Karpas-422 (cell line): ENCODE results near the gene ADGRV1. TPM values are rescaled to one million over a fixed set of nuclear protein-coding genes. Genes with fewer than 3 reads are reported as not detected.
"Not testable (repeated sequence)": the region's sequence is repeated elsewhere in the genome, so short reads cannot be mapped to it uniquely, and the experiment has no call there.

Experiments used
- DNase-seq: peaks from one replicate; pipeline ENCODE4 v3.0.0-alpha.2; 2015
- H2AFZ ChIP-seq: fragments of 200-600 bp; sonication (generic); 2 replicates; pipeline ENCODE4 v1.6.1; 2014; ENCODE audit warnings: antibody characterized with exemption, low read length, mixed read lengths
- H3K27ac ChIP-seq: fragments of 200-600 bp; sonication (generic); 2 replicates; pipeline ENCODE4 v1.5.1; 2014; ENCODE audit warnings: mild to moderate bottlenecking, low read length, moderate library complexity
- H3K27me3 ChIP-seq: fragments of 200-600 bp; sonication (generic); 2 replicates; pipeline ENCODE4 v1.6.1; 2014; ENCODE audit warnings: low read length, mixed read lengths
- H3K36me3 ChIP-seq: fragments of 200-600 bp; sonication (generic); 2 replicates; pipeline ENCODE4 v1.6.1; 2014; ENCODE audit warnings: low read length, mixed read lengths; ENCODE audit not compliant: insufficient read depth
- H3K4me1 ChIP-seq: fragments of 200-600 bp; sonication (generic); 2 replicates; pipeline ENCODE4 v1.6.1; 2014; ENCODE audit warnings: mild to moderate bottlenecking, low read length, mixed read lengths
- H3K4me2 ChIP-seq: fragments of 200-600 bp; sonication (generic); 2 replicates; pipeline ENCODE4 v1.6.1; 2014; ENCODE audit warnings: low read length, low read depth, mild to moderate bottlenecking; ENCODE audit not compliant: poor library complexity, severe bottlenecking
- H3K4me3 ChIP-seq: fragments of 200-600 bp; sonication (generic); 2 replicates; pipeline ENCODE4 v1.5.1; 2014; ENCODE audit warnings: mild to moderate bottlenecking, antibody characterized with exemption, low read length, mixed read lengths
- H3K79me2 ChIP-seq: fragments of 200-600 bp; sonication (generic); 2 replicates; pipeline ENCODE4 v1.6.1; 2014; ENCODE audit warnings: mild to moderate bottlenecking, low read length, mixed read lengths
- H3K9ac ChIP-seq: fragments of 200-600 bp; sonication (generic); 2 replicates; pipeline ENCODE4 v1.6.0; 2014; ENCODE audit warnings: low read length
- H3K9me2 ChIP-seq: fragments of 200-600 bp; sonication (generic), shearing (Covaris generic); replicated peaks from 2 replicates; pipeline ENCODE4 v1.6.0; 2014; ENCODE audit warnings: mild to moderate bottlenecking, low read length, moderate library complexity; ENCODE audit not compliant: insufficient read depth
- H3K9me3 ChIP-seq: fragments of 300-700, 200-600 bp; sonication (generic); 2 replicates; pipeline ENCODE4 v1.6.1; 2014; ENCODE audit warnings: low read length, mixed read lengths
- H4K20me1 ChIP-seq: fragments of 200-600 bp; sonication (generic); 2 replicates; pipeline ENCODE4 v1.6.1; 2014; ENCODE audit warnings: mild to moderate bottlenecking, antibody characterized with exemption, low read length, low read depth; ENCODE audit not compliant: insufficient read depth
- total RNA-seq: library from RNA; depleted of rRNA; stranded (reverse); fragments of >200 nt; shearing (Covaris generic); gene quantifications from 2 replicates; pipeline ENCODE4 v1.2.3, GENCODE V29; 2014; ENCODE audit warnings: low replicate concordance

The ADGRV1 gene
- total RNA-seq, 1 experiment from 2014 or later, result not detected

- no peaks in the 10 kb centered on the region for H3K36me3 ChIP-seq
- H3K27me3 ChIP-seq, result no peaks in the 10 kb centered on the region
- no peak overlapping the region for H3K9ac ChIP-seq
- no peak for DNase-seq
- no peaks in the 10 kb centered on the region for H4K20me1 ChIP-seq
- no peaks in the 10 kb centered on the region for H3K9me3 ChIP-seq
- no peaks in the 10 kb centered on the region for H3K9me2 ChIP-seq
- H2AFZ ChIP-seq, result no peak overlapping the region
- H3K4me2 ChIP-seq, result no peak overlapping the region
- no peaks in the 10 kb centered on the region for H3K4me1 ChIP-seq
- no peaks in the 10 kb centered on the region for H3K79me2 ChIP-seq
- H3K4me3 ChIP-seq, result no peak overlapping the region
- H3K27ac ChIP-seq, result no peak overlapping the region
These were observed 11.4 kb downstream of the ADGRV1 start for GRCh38 chr5:90570034-90570433.

- Histone ChIP-seq H2AFZ (no peak overlapping the region), H3K9me3 (no peaks in the 10 kb centered on the region), H3K27ac (no peak overlapping the region), H3K27me3 (no peaks in the 10 kb centered on the region), H4K20me1 (no peaks in the 10 kb centered on the region), H3K36me3 (no peaks in the 10 kb centered on the region), H3K4me2 (no peak overlapping the region), H3K9ac (no peak overlapping the region), H3K4me3 (no peak overlapping the region), H3K79me2 (no peaks in the 10 kb centered on the region), H3K4me1 (no peaks in the 10 kb centered on the region), H3K9me2 (no peaks in the 10 kb centered on the region)
- no peak for DNase-seq
These were observed 12.7 kb downstream of the ADGRV1 start for GRCh38 chr5:90571147-90571773.

- H3K4me3 ChIP-seq, result no peak overlapping the region
- H3K4me1 ChIP-seq, result no peaks in the 10 kb centered on the region
- no peaks in the 10 kb centered on the region for H4K20me1 ChIP-seq
- no peak for DNase-seq
- H3K79me2 ChIP-seq, result no peaks in the 10 kb centered on the region
- H3K9me2 ChIP-seq, result no peaks in the 10 kb centered on the region
- H3K27me3 ChIP-seq, result no peaks in the 10 kb centered on the region
- no peaks in the 10 kb centered on the region for H3K36me3 ChIP-seq
- H3K4me2 ChIP-seq, result no peak overlapping the region
- H2AFZ ChIP-seq, result no peak overlapping the region
- H3K9ac ChIP-seq, result no peak overlapping the region
- H3K27ac ChIP-seq, result no peak overlapping the region
- no peaks in the 10 kb centered on the region for H3K9me3 ChIP-seq
These were observed 17.1 kb downstream of the ADGRV1 start for GRCh38 chr5:90575712-90576111.

- H3K9me2 ChIP-seq, H2AFZ ChIP-seq, H3K27me3 ChIP-seq, H3K36me3 ChIP-seq, H3K4me3 ChIP-seq, H3K9ac ChIP-seq, H3K79me2 ChIP-seq, DNase-seq, H3K9me3 ChIP-seq, H3K4me1 ChIP-seq, H4K20me1 ChIP-seq, H3K27ac ChIP-seq, H3K4me2 ChIP-seq: not testable (repeated sequence)
These were observed 18.0 kb downstream of the ADGRV1 start for GRCh38 chr5:90576566-90576965.

GRCh38 chr5:90579905-90580304 lies 21.3 kb downstream of the ADGRV1 start:
- not testable (repeated sequence) for H3K79me2 ChIP-seq, H3K27ac ChIP-seq, DNase-seq, H3K9me2 ChIP-seq, H3K4me3 ChIP-seq, H3K4me2 ChIP-seq, H3K36me3 ChIP-seq, H2AFZ ChIP-seq, H3K4me1 ChIP-seq, H3K9me3 ChIP-seq, H3K27me3 ChIP-seq, H4K20me1 ChIP-seq, H3K9ac ChIP-seq

GRCh38 chr5:90581956-90582355 lies 23.4 kb downstream of the ADGRV1 start:
- Histone ChIP-seq H3K27ac (no peak overlapping the region), H3K9me2 (no peaks in the 10 kb centered on the region), H3K4me1 (no peaks in the 10 kb centered on the region), H3K4me3 (no peak overlapping the region), H3K79me2 (no peaks in the 10 kb centered on the region), H3K36me3 (no peaks in the 10 kb centered on the region), H3K27me3 (no peaks in the 10 kb centered on the region), H4K20me1 (no peaks in the 10 kb centered on the region), H3K9me3 (no peaks in the 10 kb centered on the region), H2AFZ (no peak overlapping the region), H3K4me2 (no peak overlapping the region), H3K9ac (no peak overlapping the region)
- DNase-seq, result no peak

GRCh38 chr5:90585337-90585986 lies 26.9 kb downstream of the ADGRV1 start:
- no peaks in the 10 kb centered on the region for H3K36me3 ChIP-seq
- H3K79me2 ChIP-seq, result no peaks in the 10 kb centered on the region
- H3K4me3 ChIP-seq, result no peak overlapping the region
- H3K4me2 ChIP-seq, result no peak overlapping the region
- no peak overlapping the region for H3K27ac ChIP-seq
- no peaks in the 10 kb centered on the region for H3K9me2 ChIP-seq
- no peak overlapping the region for H3K9ac ChIP-seq
- H3K4me1 ChIP-seq, result no peaks in the 10 kb centered on the region
- no peaks in the 10 kb centered on the region for H3K27me3 ChIP-seq
- no peaks in the 10 kb centered on the region for H3K9me3 ChIP-seq
- no peak overlapping the region for H2AFZ ChIP-seq
- no peak for DNase-seq
- no peaks in the 10 kb centered on the region for H4K20me1 ChIP-seq

GRCh38 chr5:90586469-90586868 lies 27.9 kb downstream of the ADGRV1 start:
- H3K9me3 ChIP-seq, result no peaks in the 10 kb centered on the region
- no peak overlapping the region for H3K4me2 ChIP-seq
- no peaks in the 10 kb centered on the region for H3K27me3 ChIP-seq
- H3K4me1 ChIP-seq, result no peaks in the 10 kb centered on the region
- H3K9ac ChIP-seq, result no peak overlapping the region
- H3K4me3 ChIP-seq, result no peak overlapping the region
- no peak overlapping the region for H3K27ac ChIP-seq
- H4K20me1 ChIP-seq, result no peaks in the 10 kb centered on the region
- no peak overlapping the region for H2AFZ ChIP-seq
- H3K79me2 ChIP-seq, result no peaks in the 10 kb centered on the region
- H3K36me3 ChIP-seq, result no peaks in the 10 kb centered on the region
- H3K9me2 ChIP-seq, result no peaks in the 10 kb centered on the region
- DNase-seq, result no peak
